Activated T-cell treated with anti-CD3 and anti-CD28 coated beads, Interleukin-2, amount 50 U/mL, for 1 hour (primary cell): ENCODE results near the gene SRPK2.

ENCODE experiments used
- DNase-seq: peaks from one replicate; pipeline ENCODE4 v3.0.0-alpha.2; 2020

SRPK2 gene

GRCh38 chr7:105130580-105130979, 258.1 kb downstream of the SRPK2 start:
- DNase-seq, result no peak

- DNase-seq, result no peak
These were observed 258.7 kb downstream of the SRPK2 start for GRCh38 chr7:105130048-105130447.

GRCh38 chr7:105127179-105127578, 261.5 kb downstream of the SRPK2 start:
- no peak for DNase-seq

- no peak for DNase-seq
These were observed 262.2 kb downstream of the SRPK2 start for GRCh38 chr7:105126436-105126975.

- no peak for DNase-seq
These were observed 263.0 kb downstream of the SRPK2 start for GRCh38 chr7:105125745-105126144.

- DNase-seq, result no peak
These were observed 266.1 kb downstream of the SRPK2 start for GRCh38 chr7:105122619-105123018.

GRCh38 chr7:105118612-105119600, 269.8 kb downstream of the SRPK2 start:
- no peak for DNase-seq

- no peak for DNase-seq
These were observed 276.0 kb downstream of the SRPK2 start for GRCh38 chr7:105112440-105113418.

- no peak for DNase-seq
These were observed 281.3 kb downstream of the SRPK2 start for GRCh38 chr7:105107458-105107857.

GRCh38 chr7:105106473-105106872, 282.2 kb downstream of the SRPK2 start:
- DNase-seq, result no peak

GRCh38 chr7:105105579-105105978, 283.1 kb downstream of the SRPK2 start:
- no peak for DNase-seq

- DNase-seq, result no peak
These were observed 286.0 kb downstream of the SRPK2 start for GRCh38 chr7:105102557-105103352.

GRCh38 chr7:105101864-105102263, 286.9 kb downstream of the SRPK2 start:
- no peak for DNase-seq

- no peak for DNase-seq
These were observed 289.7 kb downstream of the SRPK2 start for GRCh38 chr7:105098863-105099515.

- no peak for DNase-seq
These were observed 291.1 kb downstream of the SRPK2 start for GRCh38 chr7:105097619-105098018.

GRCh38 chr7:105096306-105096705, 292.4 kb downstream of the SRPK2 start:
- DNase-seq, result no peak

- DNase-seq, result no peak
These were observed 293.8 kb downstream of the SRPK2 start for GRCh38 chr7:105094966-105095365.

- DNase-seq, result no peak
These were observed 300.3 kb downstream of the SRPK2 start for GRCh38 chr7:105088456-105088855.

- DNase-seq, result no peak
These were observed 300.7 kb downstream of the SRPK2 start for GRCh38 chr7:105087981-105088380.

GRCh38 chr7:105086850-105087249, 301.9 kb downstream of the SRPK2 start:
- DNase-seq, result no peak

GRCh38 chr7:105084581-105084980, 304.1 kb downstream of the SRPK2 start:
- DNase-seq, result no peak

- DNase-seq, result no peak
These were observed 309.4 kb downstream of the SRPK2 start for GRCh38 chr7:105079348-105079747.
